HT-29 (cell line): ENCODE results near the gene BOD1L1. TPM values are rescaled to one million over a fixed set of nuclear protein-coding genes. Genes with fewer than 3 reads are reported as not detected.

Experiments used
- DNase-seq: peaks from one replicate; pipeline ENCODE4 v3.0.0-alpha.2; 2015; ENCODE audit warnings: low spot score
- small RNA-seq: library from RNA; depleted of rRNA; stranded (forward); fragments of <200 nt; gene quantifications from one replicate; pipeline ENCODE3, GENCODE V24; 2014
- total RNA-seq: library from RNA; depleted of rRNA; stranded (reverse); fragments of >200 nt; shearing (Covaris generic); gene quantifications from 2 replicates; pipeline ENCODE4 v1.2.3, GENCODE V29; 2014; rRNA removed

Gene BOD1L1
- total RNA-seq, 1 experiment from 2014 or later, result 9.9 TPM

DNA sequence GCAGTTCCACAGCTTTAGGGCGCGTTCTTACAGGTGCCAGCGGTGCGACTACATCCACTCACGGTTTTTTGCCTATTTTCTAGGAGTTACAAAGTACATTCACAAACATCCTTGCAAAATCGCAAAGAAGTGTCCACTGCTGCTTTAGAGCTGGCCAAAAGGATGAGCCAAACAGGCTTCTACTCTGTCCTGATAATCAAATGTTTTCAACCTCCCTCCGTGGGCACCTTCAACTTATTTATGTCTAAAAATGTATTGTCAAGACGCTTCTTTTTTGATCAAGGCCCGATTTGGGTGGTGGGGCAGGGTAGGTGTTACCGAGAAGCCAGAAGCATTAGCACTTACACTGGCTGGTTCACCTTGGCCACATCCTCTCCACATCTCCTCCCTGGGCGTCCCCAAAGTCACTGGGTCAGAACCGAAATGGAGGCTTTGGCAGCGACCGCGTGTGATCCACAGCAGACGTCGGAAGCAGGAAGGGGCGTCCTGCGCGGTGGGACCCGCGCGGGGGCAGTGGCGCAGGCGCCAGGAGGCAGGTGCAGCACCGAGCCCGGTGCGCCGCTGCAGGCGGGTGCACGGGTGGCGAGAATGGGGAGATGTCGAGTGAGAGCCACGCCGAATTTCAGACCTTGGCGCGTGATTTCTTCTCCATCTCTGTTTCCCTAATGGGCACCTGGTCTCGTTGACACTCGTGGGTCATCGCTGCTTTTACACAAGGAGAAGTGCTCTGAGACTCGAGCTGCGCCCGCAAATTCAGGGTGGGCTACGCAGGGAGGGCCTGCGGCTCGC lies 100.1 kb downstream of the BOD1L1 start:
- DNase-seq, result no peak

DNA sequence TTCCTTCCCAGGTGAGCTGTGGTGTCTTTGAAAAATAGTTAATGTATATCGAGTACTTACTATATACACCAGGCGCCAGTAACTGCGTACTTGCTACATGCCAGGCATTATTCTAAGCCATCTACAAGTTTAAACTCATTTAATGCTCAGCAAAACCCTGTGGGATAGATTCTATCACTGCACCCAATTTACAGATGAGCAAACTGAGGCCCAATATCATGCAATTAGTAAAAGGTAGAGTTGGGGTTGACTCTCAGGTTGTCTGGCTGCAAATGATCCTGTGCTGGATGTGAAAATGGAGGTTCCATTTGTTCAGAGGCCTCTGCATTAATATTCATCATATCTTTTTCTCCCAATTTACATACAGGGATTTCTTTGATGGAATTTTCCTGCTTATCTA lies 100.9 kb downstream of the BOD1L1 start:
- DNase-seq, result no peak

DNA sequence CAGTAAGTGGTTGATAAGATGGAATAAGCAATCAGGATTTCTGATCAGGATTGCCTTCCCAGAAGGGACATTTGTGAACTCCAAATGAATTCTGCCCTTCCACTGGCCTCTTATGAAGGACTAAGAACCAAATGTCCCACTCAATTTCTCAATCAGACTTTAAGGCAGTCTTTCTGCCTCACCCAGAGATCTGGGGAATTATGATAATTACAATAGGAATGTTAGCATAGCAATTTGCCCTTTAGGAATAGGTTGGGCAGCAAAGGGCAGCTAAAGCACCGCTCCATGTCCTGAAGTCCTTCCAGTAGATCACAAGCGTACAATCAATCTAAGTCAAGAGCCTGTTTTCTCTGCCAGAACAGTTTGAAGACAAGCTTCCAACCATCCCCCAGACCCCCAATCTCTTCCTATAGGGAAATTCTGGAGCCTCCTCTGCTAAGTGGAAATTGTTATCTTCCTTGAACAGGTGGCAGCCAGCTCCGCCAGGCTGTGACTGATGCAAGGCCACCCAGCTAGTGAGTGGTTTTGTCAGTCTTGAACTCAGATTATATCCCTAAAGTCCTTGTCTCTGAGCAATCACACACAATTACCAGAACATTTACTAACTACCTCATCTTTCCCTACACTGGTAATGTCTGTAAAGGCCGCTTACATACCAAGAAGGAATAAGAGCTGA lies 101.8 kb downstream of the BOD1L1 start:
- no peak for DNase-seq

DNA sequence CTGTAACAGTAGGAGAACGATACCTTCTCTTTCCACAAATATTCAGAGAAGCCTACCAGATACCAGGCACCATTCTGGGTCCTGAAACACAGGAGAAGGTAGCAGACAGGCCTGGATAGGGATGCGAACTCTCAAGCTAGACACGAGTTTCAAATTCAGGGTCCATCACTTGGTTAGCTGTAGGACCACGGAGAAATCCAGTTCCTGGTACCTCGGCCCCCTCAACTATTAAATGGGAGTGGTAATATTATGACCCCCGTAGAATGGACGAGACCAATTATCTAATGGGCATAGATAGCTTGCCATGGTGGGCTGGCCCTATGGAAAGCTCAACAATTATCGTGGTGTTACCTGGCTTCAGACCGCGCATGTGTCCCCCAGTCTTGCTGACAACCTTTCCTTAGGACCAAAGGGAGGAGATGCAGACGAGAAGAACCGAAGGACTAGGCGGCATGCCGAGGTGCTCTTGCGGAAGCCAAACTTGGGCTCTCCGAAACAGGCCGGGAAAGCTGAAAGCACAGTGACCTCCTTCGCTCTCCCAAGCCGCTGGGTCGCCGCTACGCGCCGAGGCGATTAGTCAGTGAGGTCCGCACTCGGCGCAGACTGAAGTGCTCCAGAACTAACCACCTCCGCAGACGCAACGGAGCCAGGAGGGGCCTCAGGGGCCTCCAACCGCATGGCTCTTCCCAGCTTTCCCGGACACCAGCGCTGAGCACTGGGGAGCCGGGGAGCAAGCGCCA lies 102.9 kb downstream of the BOD1L1 start:
- no peak for DNase-seq

DNA sequence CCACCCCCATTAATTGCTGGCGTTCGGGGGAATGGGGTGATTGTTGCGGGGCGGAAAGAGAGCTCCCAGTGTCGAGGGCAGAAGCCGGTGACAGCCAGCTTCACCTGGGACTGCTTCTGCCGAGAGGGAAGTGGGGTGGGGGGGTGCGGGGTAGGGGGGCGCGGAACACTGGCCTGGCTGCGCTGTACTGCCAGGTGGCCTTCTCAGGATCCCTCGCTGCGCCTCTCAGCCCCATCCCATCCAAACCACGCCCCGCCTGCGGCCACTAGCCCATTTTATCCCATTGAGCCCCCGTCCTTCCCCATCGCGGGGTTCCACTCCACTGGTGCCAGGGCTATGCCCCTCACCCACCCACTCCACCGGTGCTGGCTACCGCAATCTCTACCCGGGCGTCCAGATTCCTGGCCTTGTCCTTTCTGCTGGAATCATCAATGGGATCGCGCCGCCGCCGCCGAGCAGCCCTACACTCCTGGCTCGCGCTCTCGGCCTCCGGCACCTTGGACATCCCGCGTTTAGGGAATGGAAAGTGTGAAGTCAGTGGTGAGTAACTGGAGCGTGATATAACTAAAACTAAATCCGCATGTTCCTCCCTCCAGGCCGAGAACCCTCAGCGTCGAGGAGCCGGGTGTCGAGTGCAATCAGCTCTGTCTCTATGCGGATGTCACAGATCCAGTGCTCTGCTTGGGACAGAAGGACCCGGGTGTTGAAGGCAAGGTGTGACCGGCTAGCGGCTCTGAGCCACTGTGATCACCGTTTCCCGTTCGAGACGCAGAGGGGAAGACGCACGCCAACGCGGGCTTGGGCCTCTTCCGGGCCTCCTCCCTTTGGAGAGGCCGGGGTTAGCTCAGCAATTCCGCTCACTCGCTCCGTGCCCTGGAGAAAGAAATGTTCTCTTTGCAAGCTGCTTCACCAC lies 103.7 kb downstream of the BOD1L1 start:
- DNase-seq, result no peak

DNA sequence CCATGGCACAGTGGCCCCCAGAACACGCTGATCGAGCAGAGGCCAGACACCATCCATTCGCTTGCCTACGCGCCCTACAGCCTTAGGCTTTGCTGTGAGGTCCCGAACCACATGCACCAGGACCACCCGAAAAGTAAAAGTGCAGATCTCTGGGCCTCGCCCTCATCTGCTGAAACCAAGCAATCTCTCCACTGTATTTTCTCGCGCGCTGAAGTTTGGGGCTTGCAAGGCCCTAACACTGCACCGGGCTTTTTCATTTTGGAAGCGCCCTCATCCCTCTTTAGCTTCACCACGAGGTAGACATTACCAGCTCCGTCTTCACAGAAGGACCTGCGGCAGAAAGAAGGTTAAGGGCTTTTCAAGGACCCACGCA lies 104.4 kb downstream of the BOD1L1 start:
- no peak for DNase-seq

DNA sequence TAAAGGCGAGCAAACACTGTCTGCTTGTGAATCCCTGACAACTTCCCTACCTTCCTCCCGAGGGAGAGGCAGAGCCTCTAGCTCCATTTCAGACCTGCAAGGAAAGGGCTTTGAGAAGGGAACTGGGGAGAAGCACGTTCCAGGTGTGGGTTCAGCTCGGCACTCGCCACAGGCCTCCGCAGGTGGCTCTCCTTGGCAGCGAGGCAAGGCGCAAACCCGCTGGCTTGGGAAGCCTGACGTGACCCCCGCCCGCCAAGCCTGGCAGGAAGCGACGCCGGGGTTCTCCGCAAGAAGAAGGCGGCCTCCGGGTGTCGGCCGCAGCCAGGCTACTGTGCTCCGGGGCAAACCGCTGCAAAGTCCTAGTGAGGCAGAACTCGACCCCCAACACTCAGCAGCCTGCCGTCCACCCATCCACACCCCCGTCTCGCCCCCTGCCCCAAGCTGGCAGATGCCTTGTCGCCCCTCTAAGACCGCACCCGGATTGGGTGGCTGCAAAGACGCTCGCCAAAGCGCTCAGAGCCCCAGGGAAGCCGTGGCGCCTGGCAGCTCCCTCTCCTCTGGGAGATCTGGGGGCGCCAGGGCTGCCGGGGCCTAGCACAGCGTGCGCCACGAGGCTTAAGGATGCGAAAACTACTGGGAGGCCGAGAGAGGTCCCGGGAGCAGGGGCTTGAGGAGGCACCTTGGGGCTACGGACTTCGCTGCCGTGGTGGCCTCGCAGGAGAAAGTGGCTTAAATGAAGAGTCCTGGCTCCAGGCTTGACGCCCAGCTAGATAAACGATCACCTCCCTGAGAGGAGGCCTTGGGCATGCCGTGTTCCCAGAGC lies 105.0 kb downstream of the BOD1L1 start:
- no peak for DNase-seq

DNA sequence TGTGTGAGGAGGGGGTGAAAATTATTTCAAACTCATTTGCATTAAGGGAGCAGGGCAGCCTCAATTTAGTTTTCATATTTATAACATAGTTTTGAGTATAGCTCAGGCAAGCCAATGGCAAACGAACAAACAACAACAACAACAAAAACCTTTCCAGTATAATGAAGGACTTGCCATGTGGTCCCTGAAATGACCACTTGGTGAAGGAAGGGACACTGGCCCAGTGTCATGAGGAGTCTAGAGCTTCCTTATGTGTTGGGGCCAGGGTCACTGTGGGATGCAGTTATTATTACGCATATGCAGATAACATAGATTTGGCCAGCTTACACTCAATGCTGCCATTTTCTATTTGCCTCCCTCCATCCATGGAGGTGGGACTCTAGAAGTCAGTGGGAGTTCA lies 106.5 kb downstream of the BOD1L1 start:
- no peak for DNase-seq

Small RNAs within 50 kb of the gene (small RNA-seq; reads per million reads assigned to genes)
- not detected for gene MIR5091

Other genes with a start within 250 kb of the BOD1L1 start
- gene RAB28, start 143.4 kb downstream of the BOD1L1 start, total RNA-seq, result 6.4 and 6.7 TPM in 2 replicates
- gene NKX3-2, start 83.2 kb downstream of the BOD1L1 start, total RNA-seq, result 0.05 TPM in 1 of 2 replicates, not detected in the other